ENCODE measurements around the gene C5orf15. TPM values are rescaled to one million over a fixed set of nuclear protein-coding genes. Genes with fewer than 3 reads are reported as not detected.

Gene C5orf15
- polyA plus RNA-seq, 1 of the 3 experiments (the other 2 are of a cell fraction), result 81.0 TPM

- no peaks in the 10 kb centered on the region for H3K27me3 ChIP-seq (ENCODE audit: insufficient read depth)
- H3K4me3 ChIP-seq (ENCODE audit: low read depth in 2 of 2, low read length in 1 of 2), result no peak overlapping the region
- H4K20me1 ChIP-seq (ENCODE audit: insufficient read depth), result no peaks in the 10 kb centered on the region
- TF ChIP-seq GATA2 (CRISPR knock-in tag; IDR thresholded peaks at IDR 0.05) (no peak), EZH2phosphoT487 (IDR thresholded peaks at IDR 0.05; ENCODE audit: borderline replicate concordance, low read depth) (no peak), GABPA (IDR thresholded peaks at IDR 0.05; ENCODE audit: low read depth) (no peak), IRF3 (IDR thresholded peaks at IDR 0.05; ENCODE audit: low read depth, low read length) (no peak), TEAD4 (IDR thresholded peaks at IDR 0.05; ENCODE audit: borderline replicate concordance, insufficient read depth) (no peak), YY1 (IDR thresholded peaks at IDR 0.05; ENCODE audit: low read depth) (no peak), MXI1 (IDR thresholded peaks at IDR 0.05; ENCODE audit: low read depth, low read length) (no peak), NFIC (IDR thresholded peaks at IDR 0.05; ENCODE audit: borderline replicate concordance) (no peak), REST (IDR thresholded peaks at IDR 0.05; ENCODE audit: low read depth, low read length) (no peak), RAD21 (IDR thresholded peaks at IDR 0.05; ENCODE audit: low read length) (no peak), SIN3A (IDR thresholded peaks at IDR 0.05; ENCODE audit: borderline replicate concordance, low read depth, low read length) (no peak), RCOR1 (IDR thresholded peaks at IDR 0.05; ENCODE audit: low read length) (no peak)
- TF ChIP-seq, protein P1, sequence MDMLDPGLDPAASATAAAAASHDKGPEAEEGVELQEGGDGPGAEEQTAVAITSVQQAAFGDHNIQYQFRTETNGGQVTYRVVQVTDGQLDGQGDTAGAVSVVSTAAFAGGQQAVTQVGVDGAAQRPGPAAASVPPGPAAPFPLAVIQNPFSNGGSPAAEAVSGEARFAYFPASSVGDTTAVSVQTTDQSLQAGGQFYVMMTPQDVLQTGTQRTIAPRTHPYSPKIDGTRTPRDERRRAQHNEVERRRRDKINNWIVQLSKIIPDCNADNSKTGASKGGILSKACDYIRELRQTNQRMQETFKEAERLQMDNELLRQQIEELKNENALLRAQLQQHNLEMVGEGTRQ (IDR thresholded peaks at IDR 0.05; ENCODE audit: borderline replicate concordance, low read depth, low read length), result no peak
- TF ChIP-seq, protein P2, sequence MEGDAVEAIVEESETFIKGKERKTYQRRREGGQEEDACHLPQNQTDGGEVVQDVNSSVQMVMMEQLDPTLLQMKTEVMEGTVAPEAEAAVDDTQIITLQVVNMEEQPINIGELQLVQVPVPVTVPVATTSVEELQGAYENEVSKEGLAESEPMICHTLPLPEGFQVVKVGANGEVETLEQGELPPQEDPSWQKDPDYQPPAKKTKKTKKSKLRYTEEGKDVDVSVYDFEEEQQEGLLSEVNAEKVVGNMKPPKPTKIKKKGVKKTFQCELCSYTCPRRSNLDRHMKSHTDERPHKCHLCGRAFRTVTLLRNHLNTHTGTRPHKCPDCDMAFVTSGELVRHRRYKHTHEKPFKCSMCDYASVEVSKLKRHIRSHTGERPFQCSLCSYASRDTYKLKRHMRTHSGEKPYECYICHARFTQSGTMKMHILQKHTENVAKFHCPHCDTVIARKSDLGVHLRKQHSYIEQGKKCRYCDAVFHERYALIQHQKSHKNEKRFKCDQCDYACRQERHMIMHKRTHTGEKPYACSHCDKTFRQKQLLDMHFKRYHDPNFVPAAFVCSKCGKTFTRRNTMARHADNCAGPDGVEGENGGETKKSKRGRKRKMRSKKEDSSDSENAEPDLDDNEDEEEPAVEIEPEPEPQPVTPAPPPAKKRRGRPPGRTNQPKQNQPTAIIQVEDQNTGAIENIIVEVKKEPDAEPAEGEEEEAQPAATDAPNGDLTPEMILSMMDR (IDR thresholded peaks at IDR 0.05), result no peak
- no peaks in the 10 kb centered on the region for H3K79me2 ChIP-seq (ENCODE audit: insufficient read depth)
- H3F3A ChIP-seq (replicated peaks; ENCODE audit: insufficient read depth), result peaks cover 6% of the 10 kb centered on the region
- no peak overlapping the region for H2AFZ ChIP-seq (ENCODE audit: low read depth)
- H3K9me2 ChIP-seq, result no peaks in the 10 kb centered on the region
- no peak overlapping the region for H3K4me2 ChIP-seq
- no peak overlapping the region for H3K27ac ChIP-seq (ENCODE audit: low read depth in 2 of 2, low read length in 1 of 2)
- H3K9me3 ChIP-seq, result no peaks in the 10 kb centered on the region
- DNase-seq, result no peak
- CTCF ChIA-PET, result interaction anchor here (1.0 kb wide), 1 partner anchor 516 kb away, joined by 3 read pairs; no protein-coding TSS in a partner anchor
- H3K4me1 ChIP-seq (ENCODE audit: control insufficient read depth in 1 of 2, insufficient read depth in 2 of 2, low read depth in 1 of 2, low read length in 1 of 2), result no peaks in the 10 kb centered on the region
- POLR2A ChIA-PET, result no interaction called here
- 93% methylated on average over 3 of the region's 3 CpGs for WGBS (ENCODE audit: low lambda C conversion rate)
- no peak overlapping the region for H3K9ac ChIP-seq
- H3K36me3 ChIP-seq (replicated peaks in 1 of 2; ENCODE audit: control insufficient read depth in 1 of 2, insufficient read depth in 2 of 2, low read length in 1 of 2), result no peaks in the 10 kb centered on the region
Measured at GRCh38 chr5:133939668-133940067, 28.8 kb downstream of the C5orf15 start.

Data from SK-N-SH (cell line).